Measurements from ENCODE around the gene HS2ST1.

GRCh38 chr1:87030740-87031690 is 116.6 kb downstream of the HS2ST1 start:
- TF ChIP-seq, protein P1, sequence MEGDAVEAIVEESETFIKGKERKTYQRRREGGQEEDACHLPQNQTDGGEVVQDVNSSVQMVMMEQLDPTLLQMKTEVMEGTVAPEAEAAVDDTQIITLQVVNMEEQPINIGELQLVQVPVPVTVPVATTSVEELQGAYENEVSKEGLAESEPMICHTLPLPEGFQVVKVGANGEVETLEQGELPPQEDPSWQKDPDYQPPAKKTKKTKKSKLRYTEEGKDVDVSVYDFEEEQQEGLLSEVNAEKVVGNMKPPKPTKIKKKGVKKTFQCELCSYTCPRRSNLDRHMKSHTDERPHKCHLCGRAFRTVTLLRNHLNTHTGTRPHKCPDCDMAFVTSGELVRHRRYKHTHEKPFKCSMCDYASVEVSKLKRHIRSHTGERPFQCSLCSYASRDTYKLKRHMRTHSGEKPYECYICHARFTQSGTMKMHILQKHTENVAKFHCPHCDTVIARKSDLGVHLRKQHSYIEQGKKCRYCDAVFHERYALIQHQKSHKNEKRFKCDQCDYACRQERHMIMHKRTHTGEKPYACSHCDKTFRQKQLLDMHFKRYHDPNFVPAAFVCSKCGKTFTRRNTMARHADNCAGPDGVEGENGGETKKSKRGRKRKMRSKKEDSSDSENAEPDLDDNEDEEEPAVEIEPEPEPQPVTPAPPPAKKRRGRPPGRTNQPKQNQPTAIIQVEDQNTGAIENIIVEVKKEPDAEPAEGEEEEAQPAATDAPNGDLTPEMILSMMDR (conservative IDR thresholded peaks at IDR 0.05; ENCODE audit: low read length): no peak
- TF ChIP-seq EZH2phosphoT487 (IDR thresholded peaks at IDR 0.05; ENCODE audit: borderline replicate concordance): no peak
